BLaER1 (cell line): Measurements from ENCODE around the gene LRIG1.

ENCODE experiments used
- H3K27ac ChIP-seq: shearing (Covaris generic); formaldehyde crosslinking; 2 replicates; pipeline ENCODE4 v1.8.1; 2022
- H3K27me3 ChIP-seq: shearing (Covaris generic); formaldehyde crosslinking; 2 replicates; pipeline ENCODE4 v1.8.1; 2022
- H3K36me3 ChIP-seq: shearing (Covaris generic); formaldehyde crosslinking; 2 replicates; pipeline ENCODE4 v1.8.1; 2022
- H3K4me1 ChIP-seq: shearing (Covaris generic); formaldehyde crosslinking; 2 replicates; pipeline ENCODE4 v1.8.1; 2022
- H3K4me2 ChIP-seq: shearing (Covaris generic); formaldehyde crosslinking; 2 replicates; pipeline ENCODE4 v1.8.1; 2022
- H3K4me3 ChIP-seq: shearing (Covaris generic); formaldehyde crosslinking; 2 replicates; pipeline ENCODE4 v1.8.1; 2022
- H3K9ac ChIP-seq: shearing (Covaris generic); formaldehyde crosslinking; 2 replicates; pipeline ENCODE4 v1.8.1; 2022
- H3K9me3 ChIP-seq: shearing (Covaris generic); formaldehyde crosslinking; 2 replicates; pipeline ENCODE4 v1.8.1; 2022
- H4K20me1 ChIP-seq: shearing (Covaris generic); formaldehyde crosslinking; 2 replicates; pipeline ENCODE4 v1.8.1; 2022
- Cebpa-rat ChIP-seq: shearing (Covaris generic); IDR thresholded peaks from 2 replicates; pipeline ENCODE4 v1.8.1; 2022

The LRIG1 gene

GRCh38 chr3:66419036-66419435, 81.8 kb downstream of the LRIG1 start:
- Histone ChIP-seq H3K27ac (peak overlapping the region; percentile 38), H3K4me2 (peak overlapping the region; percentile 94), H3K9me3 (peaks cover 52% of the 10 kb centered on the region), H3K27me3 (no peaks in the 10 kb centered on the region; the same call in 1 of the 2 replicates), H3K36me3 (peaks cover 95% of the 10 kb centered on the region), H3K9ac (no peak overlapping the region), H3K4me1 (peaks cover 63% of the 10 kb centered on the region), H4K20me1 (peaks cover 75% of the 10 kb centered on the region), H3K4me3 (no peak overlapping the region)
- TF ChIP-seq Cebpa-rat: no peak

GRCh38 chr3:66418475-66418931, 82.3 kb downstream of the LRIG1 start:
- Histone ChIP-seq H3K9me3 (peaks cover 46% of the 10 kb centered on the region), H3K4me3 (no peak overlapping the region), H3K4me2 (peak overlapping the region; percentile 94), H3K4me1 (peaks cover 69% of the 10 kb centered on the region), H3K27ac (peak overlapping the region; percentile 38), H3K27me3 (no peaks in the 10 kb centered on the region; the same call in 1 of the 2 replicates), H4K20me1 (peaks cover 79% of the 10 kb centered on the region), H3K9ac (no peak overlapping the region), H3K36me3 (peaks cover 95% of the 10 kb centered on the region)
- no peak for TF ChIP-seq Cebpa-rat

- Histone ChIP-seq H3K4me2 (peak overlapping the region; percentile 94), H3K27ac (peak overlapping the region; percentile 62; the same call in 1 of the 2 replicates), H3K9me3 (peaks cover 29% of the 10 kb centered on the region), H4K20me1 (peaks cover 92% of the 10 kb centered on the region), H3K4me3 (no peak overlapping the region), H3K36me3 (peaks cover 91% of the 10 kb centered on the region), H3K4me1 (peaks cover 86% of the 10 kb centered on the region), H3K9ac (peak overlapping the region; percentile 35; the same call in 1 of the 2 replicates), H3K27me3 (no peaks in the 10 kb centered on the region; the same call in 1 of the 2 replicates)
- no peak for TF ChIP-seq Cebpa-rat
Measured at GRCh38 chr3:66416556-66417304, 84.1 kb downstream of the LRIG1 start.

GRCh38 chr3:66415867-66416428, 84.9 kb downstream of the LRIG1 start:
- Histone ChIP-seq H3K36me3 (peaks cover 87% of the 10 kb centered on the region), H3K4me2 (peak overlapping the region; percentile 94), H3K9me3 (peaks cover 21% of the 10 kb centered on the region), H3K27ac (peak overlapping the region; percentile 25; the same call in 1 of the 2 replicates), H3K27me3 (no peaks in the 10 kb centered on the region), H4K20me1 (peaks cover 88% of the 10 kb centered on the region), H3K4me1 (peaks cover 93% of the 10 kb centered on the region), H3K9ac (peak overlapping the region; percentile 42; the same call in 1 of the 2 replicates), H3K4me3 (no peak overlapping the region)
- no peak for TF ChIP-seq Cebpa-rat

GRCh38 chr3:66414846-66415245, 86.0 kb downstream of the LRIG1 start:
- no peak for TF ChIP-seq Cebpa-rat
- peaks cover 99% of the 10 kb centered on the region for H3K4me1 ChIP-seq
- H3K4me2 ChIP-seq: peak overlapping the region; percentile 94
- peaks cover 78% of the 10 kb centered on the region for H4K20me1 ChIP-seq
- H3K4me3 ChIP-seq: no peak overlapping the region
- H3K9me3 ChIP-seq: peaks cover 10% of the 10 kb centered on the region
- H3K27ac ChIP-seq: peak overlapping the region; percentile 25; the same call in 1 of the 2 replicates
- H3K27me3 ChIP-seq: no peaks in the 10 kb centered on the region
- H3K9ac ChIP-seq: peak overlapping the region; percentile 3
- peaks cover 87% of the 10 kb centered on the region for H3K36me3 ChIP-seq

- TF ChIP-seq Cebpa-rat: no peak
- peak overlapping the region; percentile 76 for H3K27ac ChIP-seq
- H4K20me1 ChIP-seq: peaks cover 65% of the 10 kb centered on the region
- no peak overlapping the region for H3K4me3 ChIP-seq
- H3K4me1 ChIP-seq: peaks cover 99% of the 10 kb centered on the region
- no peaks in the 10 kb centered on the region for H3K27me3 ChIP-seq
- H3K9me3 ChIP-seq: no peaks in the 10 kb centered on the region
- peaks cover 85% of the 10 kb centered on the region for H3K36me3 ChIP-seq
- peak overlapping the region; percentile 59 for H3K9ac ChIP-seq
- peak overlapping the region; percentile 94 for H3K4me2 ChIP-seq
Measured at GRCh38 chr3:66413151-66413751, 87.6 kb downstream of the LRIG1 start.

- Histone ChIP-seq H3K27ac (peak overlapping the region; percentile 76), H3K4me2 (peak overlapping the region; percentile 94), H3K4me3 (peak overlapping the region; percentile 20; the same call in 1 of the 2 replicates), H3K9ac (peak overlapping the region; percentile 59; the same call in 1 of the 2 replicates), H3K4me1 (peaks cover 99% of the 10 kb centered on the region), H3K27me3 (no peaks in the 10 kb centered on the region), H4K20me1 (peaks cover 65% of the 10 kb centered on the region), H3K9me3 (no peaks in the 10 kb centered on the region), H3K36me3 (peaks cover 87% of the 10 kb centered on the region)
- TF ChIP-seq Cebpa-rat: no peak
Measured at GRCh38 chr3:66411961-66412887, 88.6 kb downstream of the LRIG1 start.

- H3K9ac ChIP-seq: peak overlapping the region; percentile 66
- no peaks in the 10 kb centered on the region for H3K27me3 ChIP-seq
- TF ChIP-seq Cebpa-rat: no peak
- H3K9me3 ChIP-seq: no peaks in the 10 kb centered on the region
- peaks cover 99% of the 10 kb centered on the region for H3K4me1 ChIP-seq
- H3K4me3 ChIP-seq: peak overlapping the region; percentile 33; the same call in 1 of the 2 replicates
- H4K20me1 ChIP-seq: peaks cover 65% of the 10 kb centered on the region
- peak overlapping the region; percentile 79 for H3K27ac ChIP-seq
- H3K36me3 ChIP-seq: peaks cover 87% of the 10 kb centered on the region
- H3K4me2 ChIP-seq: peak overlapping the region; percentile 94
Measured at GRCh38 chr3:66411474-66411873, 89.3 kb downstream of the LRIG1 start.

- Histone ChIP-seq H3K9me3 (no peaks in the 10 kb centered on the region), H3K36me3 (peaks cover 87% of the 10 kb centered on the region), H4K20me1 (peaks cover 65% of the 10 kb centered on the region), H3K27ac (peak overlapping the region; percentile 79), H3K4me2 (peak overlapping the region; percentile 94), H3K4me1 (peaks cover 99% of the 10 kb centered on the region), H3K9ac (peak overlapping the region; percentile 66), H3K4me3 (peak overlapping the region; percentile 33; the same call in 1 of the 2 replicates), H3K27me3 (no peaks in the 10 kb centered on the region)
- no peak for TF ChIP-seq Cebpa-rat
Measured at GRCh38 chr3:66410976-66411375, 89.8 kb downstream of the LRIG1 start.
